Urothelium cell line (cell line): Measurements from ENCODE around the gene RNLS.

Experiments used
- DNase-seq: peaks from one replicate; pipeline ENCODE4 v3.0.0; 2011; ENCODE audit warnings: low spot score, mixed read lengths
- FAIRE-seq: peaks from 2 replicates; lab custom pipeline; 2011; peaks lifted over from hg19 to GRCh38; lab: Jason Lieb, UNC

RNLS gene

DNA sequence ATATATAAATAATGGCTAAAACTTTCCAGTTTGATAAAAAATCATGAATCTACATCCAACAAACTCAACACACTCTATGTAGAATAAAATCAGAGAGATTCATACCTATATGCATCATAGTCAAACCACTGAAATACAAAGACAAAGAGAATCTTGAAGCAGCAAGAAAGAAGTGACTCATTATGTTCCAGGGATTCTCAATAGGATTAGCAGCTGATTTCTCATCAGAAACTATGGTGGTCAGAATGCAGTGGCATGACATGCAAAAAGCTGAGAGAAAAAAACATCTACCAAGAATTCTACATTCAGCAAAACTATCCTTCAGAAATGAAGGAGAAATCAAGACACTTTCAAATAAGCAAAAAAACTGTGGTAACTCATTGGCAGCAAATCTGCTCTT is 187.4 kb downstream of the RNLS start:
- DNase-seq, result no peak
- FAIRE-seq, result no peak

DNA sequence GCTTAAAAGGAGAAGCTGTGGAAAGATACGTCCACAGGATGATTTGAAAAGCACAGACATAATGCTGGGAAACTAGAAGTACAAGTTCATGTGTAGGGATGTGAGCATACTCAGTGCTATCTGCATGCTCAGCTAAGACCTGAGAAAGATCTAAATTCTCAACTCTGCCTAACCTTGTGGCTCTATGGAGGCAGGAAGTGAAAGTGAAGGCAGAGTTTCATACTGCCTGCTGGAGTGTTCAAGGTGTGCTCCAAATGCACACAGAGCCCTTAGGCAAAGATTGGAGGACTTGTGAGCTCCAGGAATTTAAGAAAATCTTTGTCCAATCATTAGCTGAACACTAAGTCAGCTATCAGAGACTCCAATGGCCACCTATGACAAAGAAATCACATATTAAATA is 190.9 kb downstream of the RNLS start:
- FAIRE-seq, result no peak
- no peak for DNase-seq

DNA sequence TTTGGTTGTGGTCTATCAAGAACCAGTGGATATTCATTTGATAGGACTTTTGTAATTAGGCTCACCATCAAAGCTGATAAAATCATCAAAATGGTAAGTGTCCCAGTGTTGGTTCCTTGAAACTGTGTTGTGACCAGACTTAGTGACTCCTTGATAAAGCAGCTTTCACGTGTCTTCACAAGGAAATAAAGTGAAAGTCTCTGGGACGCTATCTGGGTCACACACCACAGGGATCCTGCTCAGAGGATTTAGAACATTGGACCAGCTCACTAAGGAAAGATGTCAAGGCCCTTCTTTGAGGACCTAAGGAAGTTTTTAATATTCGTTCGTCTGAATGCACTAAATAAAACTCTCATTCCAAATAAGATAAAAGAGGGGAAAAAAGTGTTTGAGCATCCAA is 193.1 kb downstream of the RNLS start:
- DNase-seq (no peak), FAIRE-seq (no peak)

DNA sequence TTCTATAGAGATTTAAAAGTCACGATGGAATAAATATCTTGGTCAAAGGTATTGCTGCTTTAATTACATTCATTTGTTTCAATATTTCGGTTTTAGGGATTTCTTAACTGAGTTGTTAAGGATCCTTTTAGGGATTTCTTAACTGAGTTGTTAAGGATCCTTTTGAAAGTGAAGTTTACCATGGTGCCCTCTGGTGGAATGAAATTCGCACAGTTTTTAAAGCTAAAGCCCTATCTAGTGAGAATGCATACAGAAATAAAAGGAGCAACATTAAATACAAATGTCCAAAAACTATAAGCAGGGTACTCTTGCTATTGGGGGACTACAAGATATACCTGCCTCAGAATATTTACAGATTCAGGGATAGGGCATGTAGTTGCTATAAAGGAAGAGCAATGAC is 193.7 kb downstream of the RNLS start:
- DNase-seq, result no peak
- FAIRE-seq, result no peak

DNA sequence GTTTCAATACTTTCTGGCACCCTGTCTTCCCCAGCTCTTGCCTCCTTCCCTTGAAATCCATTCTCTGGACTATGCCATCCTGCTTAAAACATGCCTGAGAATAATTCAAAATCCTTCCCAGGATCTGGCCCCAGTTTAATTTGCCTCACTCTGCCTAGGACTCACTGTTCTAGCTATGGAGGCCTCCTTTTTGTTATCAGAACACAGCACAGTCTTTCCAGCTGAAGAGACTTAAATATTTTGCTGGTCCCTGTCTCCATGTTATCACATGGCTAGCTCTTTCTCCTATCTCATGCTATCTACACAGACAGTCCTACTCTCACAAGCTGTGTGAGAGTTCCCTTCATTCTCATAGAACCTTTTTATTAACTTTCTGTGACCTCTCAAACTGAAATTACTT is 194.8 kb downstream of the RNLS start:
- no peak for FAIRE-seq

DNA sequence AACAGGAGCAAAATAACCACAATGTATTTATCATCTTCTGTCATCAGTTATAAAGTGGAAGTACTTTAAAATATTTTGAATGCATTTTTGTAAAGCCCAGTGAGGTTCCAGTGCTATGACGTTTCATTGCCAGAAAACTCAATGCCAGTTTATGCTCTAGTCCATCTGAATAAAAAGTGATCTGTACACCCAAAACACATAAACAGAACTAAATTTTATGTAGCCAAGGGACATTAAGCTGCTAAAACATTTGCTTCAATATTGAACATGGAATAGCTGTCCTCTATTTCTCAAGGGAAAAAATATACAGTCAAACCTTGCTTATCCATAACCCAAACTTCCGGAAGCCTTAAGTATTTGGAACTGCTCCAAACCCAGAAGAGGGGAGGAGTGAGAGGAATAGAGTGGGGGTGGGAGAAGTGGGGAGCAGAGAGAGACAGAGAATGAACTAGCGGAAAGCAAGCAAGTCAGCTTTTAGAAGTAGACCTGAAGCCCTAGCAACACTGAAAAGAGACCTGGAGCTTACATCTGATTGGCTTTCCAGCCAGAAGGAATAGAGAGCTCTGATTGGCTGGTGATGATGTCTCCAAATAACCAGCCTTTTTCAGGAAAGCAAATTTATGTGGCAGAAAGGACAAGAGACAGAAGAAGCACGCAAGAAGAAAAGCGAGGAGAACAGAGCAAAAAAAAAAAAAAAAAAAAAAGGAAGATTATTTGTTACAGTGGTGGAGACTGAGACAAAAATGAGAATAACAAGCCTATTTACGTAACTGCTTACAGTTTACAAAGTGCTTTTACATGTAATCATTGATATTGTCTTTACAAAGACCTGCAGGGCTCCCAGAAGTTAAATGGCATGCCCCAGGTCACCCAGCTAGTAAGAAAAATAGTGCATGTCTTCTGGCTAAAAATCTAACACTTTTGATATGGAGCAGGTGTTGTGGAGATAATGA is 196.0 kb downstream of the RNLS start:
- FAIRE-seq, result no peak
- peak; percentile 23 for DNase-seq

More for the DNA sequence above, 194.8 kb downstream of the RNLS start:
- no peak for DNase-seq

DNA sequence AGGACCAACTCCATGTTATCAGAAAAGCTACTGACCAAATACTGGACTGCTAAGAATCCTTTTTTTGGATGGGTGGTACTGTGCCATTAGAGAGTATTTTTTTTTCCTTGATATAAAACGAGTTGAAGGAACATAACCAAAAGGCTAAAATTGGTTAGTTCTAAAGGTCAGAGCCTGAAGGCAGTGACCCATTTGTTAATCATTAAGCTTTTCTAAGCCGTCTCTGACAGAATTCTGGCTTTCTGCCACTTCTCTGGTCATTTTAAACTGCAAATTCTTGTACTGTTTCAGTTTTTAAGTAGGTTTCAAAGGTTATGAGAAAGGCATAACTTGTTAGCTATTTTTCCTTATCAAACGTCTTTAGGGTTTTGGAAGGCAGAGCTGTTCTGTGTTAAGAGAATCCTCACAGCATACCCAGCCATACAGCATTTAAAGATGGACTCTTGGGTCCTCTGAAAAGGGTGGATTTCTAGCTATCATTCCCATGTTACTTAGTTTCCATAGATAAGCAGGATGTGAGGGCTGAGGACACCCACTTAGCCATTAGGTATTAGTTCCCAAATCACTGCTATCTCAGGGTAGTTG is 196.8 kb downstream of the RNLS start:
- FAIRE-seq, result no peak

DNA sequence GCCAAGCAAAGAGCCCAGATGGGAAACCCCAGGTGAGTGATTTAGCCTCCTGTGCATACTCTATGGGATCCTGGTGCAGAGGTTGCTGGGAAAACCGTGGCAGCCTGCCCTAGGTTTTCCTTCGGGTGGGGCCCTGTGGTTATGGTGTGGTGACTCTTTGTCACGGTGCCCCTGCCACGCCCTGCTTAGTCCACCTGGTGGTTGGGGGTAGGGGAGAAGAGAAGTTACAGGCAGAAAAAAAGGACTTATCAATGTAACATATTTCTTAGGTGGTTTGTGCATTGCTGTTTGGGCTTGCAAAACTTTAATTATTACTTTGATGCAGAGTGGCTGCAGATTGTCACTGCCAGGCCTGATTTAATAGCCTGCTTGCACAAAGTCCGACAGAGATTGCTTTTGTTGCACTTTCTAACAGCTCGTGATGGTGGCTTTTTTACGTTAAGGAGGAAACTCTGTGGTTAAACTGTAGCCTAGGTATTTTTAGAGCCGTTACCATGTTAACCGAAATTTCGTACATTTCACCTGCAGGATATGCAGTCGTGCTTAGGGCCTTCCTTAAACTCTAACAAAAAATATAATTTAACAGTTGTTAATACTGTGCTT is 197.4 kb downstream of the RNLS start:
- DNase-seq (peak; percentile 62), FAIRE-seq (no peak)

More for the DNA sequence above, 196.8 kb downstream of the RNLS start:
- no peak for DNase-seq

DNA sequence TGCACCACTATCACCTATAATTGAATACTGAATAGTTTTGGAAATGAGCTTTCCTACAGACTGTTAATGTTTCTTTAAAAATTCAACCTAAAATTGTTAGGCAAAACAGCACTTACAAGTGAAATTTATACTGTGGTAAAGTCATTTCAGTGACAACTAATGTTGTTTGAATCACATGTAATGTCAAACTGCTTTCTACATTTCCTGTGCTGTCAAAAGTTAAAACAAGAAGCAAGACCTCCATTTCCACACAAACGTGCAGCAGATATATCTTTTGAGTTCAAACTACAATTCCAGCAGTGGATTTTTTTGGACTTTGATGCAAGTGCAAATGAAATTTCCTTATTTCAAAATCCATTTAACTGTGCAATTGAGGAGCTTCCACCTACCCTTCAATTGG is 199.8 kb downstream of the RNLS start:
- FAIRE-seq (no peak), DNase-seq (no peak)

DNA sequence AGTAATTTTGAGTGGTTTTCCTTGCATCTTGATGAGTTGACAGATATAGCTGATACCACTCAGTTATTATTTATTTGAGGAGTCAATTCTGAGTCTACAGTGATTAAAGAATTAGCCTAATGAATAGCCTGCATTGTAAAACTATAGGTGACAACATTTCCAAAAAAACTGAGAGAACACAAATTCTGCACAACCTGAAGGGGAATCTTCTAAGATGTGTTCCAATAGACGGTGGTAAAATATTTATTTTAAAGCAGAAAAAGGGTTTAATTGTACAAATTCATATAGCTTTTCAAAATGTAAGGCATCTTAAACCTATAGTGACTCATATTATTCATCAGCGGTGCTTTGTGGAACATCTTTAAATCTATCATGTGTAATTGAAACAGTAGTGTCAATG is 200.4 kb downstream of the RNLS start:
- DNase-seq (no peak), FAIRE-seq (no peak)

DNA sequence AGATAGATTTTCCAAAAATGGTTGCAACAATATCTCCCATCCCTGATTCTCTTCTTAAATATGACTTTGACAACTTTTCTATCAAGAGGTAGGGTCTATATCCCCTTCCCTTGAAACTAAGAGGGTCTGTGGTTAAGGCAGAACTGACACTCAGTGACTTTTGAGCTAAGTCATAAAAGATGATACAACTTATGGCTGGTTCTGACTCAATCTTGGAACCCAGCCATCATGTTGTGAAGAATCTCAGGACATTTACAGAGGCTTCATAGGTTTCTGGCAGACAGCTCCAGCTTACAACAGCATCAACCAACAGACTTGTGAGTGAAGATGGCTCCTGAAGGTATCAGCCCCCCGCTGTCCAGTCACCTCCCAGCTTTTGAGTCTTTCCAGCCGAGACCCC is 203.5 kb downstream of the RNLS start:
- no peak for FAIRE-seq
- DNase-seq, result no peak

DNA sequence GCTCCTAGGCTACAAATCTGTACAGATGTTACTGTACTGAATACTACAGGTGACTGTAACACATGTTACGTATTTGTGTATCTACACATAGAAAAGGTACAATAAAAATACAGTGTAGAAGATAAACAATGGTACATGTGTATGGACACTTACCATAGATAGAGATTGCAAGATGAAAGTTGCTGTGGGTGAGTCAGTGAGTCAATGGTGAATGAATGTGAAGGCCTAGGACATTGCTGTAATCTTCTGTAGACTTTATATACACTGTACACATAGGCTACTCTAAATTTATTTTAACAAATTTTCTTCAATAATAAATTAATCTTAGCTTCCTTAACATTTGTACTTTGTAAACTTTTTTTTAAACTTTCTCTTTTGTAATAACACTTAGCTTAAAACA is 205.6 kb downstream of the RNLS start:
- FAIRE-seq (no peak), DNase-seq (no peak)

DNA sequence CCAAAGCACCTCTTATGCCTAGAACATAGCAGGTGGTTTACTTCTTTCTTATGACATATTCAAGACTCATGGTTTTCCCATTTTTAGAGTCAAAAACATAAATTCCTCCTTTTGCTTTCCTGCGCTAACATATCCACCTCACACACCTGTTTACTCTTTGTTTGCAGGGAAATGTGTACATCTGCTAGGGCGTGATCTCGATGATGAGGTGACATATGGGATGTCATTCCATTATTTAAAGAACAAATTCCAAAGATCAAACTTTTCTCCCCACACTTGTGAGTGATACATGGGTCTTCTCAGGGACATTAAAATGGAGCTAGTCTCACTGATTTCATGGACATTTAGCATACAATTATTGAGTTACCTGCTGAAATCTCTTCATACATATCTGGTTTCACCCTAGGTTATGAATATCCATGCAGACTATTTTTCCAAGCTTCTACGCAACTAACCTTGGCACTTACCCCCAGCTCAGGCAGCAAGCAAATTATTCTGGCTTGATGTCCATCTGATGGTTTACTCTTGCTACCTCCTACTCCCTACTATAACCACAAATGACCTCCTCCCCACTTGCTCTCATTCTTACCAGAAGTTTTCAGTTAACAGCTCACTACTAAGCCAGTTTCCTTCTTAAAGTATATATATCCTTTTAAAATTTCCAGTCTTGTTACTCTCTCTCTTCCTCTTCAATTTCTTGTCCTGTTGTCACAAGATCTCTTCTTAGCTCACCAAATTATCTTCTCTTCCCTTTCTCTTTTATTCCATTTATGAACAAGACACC is 208.5 kb downstream of the RNLS start:
- no peak for FAIRE-seq
- no peak for DNase-seq

DNA sequence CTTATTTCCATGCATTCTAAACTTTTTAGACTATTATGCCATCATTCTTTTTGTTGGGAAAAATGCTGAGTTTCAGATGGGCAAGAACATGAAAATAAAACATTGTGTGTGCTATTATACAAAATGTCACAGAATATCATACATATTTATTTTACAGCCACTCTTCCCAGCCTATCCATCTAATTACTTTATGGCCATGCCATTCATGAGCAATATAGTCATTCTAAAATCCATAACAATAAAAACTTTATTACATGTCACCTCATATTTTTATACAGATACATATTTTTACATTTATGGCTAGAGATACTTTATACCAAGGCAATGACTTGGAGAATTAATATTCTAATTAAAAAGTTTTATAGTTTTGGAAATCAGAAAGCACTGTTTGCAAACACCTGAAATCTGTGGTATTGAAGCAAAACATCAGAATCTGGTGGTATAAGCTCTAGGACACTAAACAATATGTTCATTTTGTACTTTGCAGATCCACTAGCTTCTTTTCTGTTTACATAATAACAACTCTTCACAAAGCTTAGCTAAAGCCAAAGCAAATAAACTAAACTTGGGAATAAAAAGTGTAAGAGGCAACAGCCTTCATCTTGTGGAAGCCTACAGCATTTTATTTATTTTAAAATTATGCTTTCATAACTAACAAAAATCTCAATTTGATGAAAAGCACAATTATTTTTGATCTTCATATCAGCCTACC is 210.1 kb downstream of the RNLS start:
- no peak for DNase-seq
- no peak for FAIRE-seq

DNA sequence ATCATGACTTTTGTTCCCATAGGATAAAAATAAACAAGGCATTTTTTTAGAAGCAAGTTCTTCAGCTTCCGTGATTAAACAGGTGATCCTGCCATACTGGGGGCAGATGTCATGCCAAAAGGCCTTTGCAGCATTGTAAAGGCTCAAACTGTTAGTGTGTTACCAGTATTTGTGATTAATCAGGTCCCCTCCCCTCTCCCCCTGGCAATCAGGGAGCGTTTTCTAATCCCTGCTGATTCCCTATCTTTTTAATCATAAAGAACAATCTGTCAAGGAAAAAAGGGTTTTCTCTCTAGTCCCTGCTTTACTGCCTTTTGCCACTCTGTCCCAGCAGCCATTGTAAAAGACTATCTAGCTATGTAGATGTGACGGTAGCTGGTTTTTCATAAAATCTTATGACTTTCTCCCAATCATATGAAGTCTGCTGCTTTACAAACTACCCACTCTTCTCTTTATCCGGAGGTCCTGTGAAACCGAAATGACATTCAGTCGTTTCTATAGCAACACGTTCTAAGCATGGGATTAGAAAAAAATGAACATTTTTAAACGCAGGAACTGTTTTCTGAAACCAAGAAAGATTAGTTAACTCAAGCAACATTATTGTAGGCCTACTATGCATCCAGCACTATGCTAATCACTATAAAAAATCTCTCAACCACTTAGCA is 210.9 kb downstream of the RNLS start:
- DNase-seq (no peak), FAIRE-seq (no peak)

DNA sequence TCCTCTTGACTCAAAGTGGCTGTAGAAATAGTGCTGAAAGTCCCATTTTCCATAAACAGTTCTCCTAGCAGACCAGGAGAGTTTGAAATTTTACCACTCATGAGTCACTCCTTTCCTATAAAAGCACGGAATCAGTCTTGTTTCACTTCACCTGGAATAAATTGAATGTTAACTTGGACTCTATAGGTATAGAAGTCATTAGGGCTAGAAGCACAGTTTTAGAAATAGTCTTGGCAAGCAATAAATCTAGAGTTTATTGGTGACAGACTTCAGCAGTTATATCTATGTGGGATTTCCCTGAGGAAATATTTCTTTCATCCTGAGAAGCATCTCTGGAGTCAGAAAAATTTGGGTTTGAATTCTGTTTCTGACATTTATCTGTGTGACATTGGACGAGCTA is 212.4 kb downstream of the RNLS start:
- DNase-seq (no peak), FAIRE-seq (no peak)

DNA sequence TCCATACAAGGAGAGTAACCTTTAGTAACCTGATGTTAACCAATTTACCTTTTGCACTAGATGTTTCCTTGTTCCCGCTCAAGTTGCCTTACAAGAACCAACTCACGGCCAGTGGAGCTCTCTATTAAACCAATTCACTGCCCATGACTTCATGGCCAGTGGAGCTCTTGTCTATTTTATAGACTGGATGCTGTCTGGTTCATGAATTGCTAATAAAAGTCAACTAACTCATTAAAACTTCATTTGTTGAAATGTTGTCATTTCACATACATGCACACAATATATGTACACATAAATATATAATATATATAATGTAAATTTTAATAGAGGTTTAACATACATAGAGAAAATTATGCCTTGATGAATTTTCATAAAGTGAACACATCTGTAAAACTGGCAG is 216.3 kb downstream of the RNLS start:
- FAIRE-seq (no peak), DNase-seq (no peak)

DNA sequence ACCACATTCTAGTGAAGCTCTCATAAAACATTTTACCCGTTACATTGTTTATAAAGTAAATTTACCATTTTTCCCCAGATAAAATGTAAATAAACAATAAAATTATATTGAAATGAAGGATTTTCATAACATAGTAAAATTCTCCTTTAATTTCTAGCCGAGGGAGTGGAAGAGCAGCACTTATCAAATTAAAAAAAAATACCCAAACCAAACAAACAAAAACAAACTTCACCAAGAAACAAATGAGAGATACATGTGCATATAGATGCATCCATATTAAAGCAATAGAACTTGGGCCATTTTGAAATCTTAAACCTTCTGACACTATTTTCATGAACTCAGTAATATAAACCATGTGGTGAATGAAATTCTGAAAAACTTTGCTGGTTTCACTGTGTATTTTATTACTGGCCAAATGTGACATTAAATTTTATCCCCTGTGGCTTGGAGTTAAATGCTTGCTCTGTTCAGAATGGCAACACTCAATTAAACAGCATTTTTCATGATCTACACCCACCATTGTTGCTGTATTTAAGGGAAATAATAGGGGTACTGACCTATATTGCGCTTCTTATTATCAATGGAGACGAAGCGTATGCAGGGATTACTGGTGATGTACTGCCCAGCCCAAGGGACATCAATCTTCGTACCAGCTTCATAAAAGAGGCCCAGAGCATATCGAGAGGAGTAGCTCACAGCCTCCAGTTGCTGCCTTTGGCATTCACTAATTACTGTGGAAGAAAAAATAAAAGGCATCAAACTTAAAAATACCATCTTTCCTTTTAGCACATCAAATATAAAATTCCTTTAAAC is 220.9 kb downstream of the RNLS start:
- no peak for FAIRE-seq
- no peak for DNase-seq

DNA sequence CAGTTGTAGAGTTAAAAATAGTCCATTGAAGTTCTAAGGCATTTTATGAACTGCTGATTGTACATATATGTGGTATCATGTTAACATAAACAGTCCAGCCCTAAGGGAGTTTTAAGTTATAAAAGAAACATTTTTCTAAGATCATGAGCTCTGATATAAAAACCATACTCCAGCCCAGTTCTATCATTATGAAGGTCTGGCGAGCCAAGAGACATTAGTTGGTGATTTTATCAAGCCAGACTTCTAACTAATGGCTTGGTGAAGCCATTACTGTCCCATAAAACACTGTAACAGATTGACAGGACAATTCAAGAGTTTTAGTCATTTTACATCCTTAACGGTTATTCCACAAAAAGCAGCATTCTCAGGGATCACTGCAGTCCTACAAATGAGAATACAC is 221.6 kb downstream of the RNLS start:
- DNase-seq, result no peak
- FAIRE-seq, result no peak
